ENCODE data around the gene MLH1. TPM values are rescaled to one million over a fixed set of nuclear protein-coding genes. Genes with fewer than 3 reads are reported as not detected.

Gene MLH1
- total RNA-seq, 2 experiments from 2014 or later, result 18.9 to 23.8 TPM

DNA sequence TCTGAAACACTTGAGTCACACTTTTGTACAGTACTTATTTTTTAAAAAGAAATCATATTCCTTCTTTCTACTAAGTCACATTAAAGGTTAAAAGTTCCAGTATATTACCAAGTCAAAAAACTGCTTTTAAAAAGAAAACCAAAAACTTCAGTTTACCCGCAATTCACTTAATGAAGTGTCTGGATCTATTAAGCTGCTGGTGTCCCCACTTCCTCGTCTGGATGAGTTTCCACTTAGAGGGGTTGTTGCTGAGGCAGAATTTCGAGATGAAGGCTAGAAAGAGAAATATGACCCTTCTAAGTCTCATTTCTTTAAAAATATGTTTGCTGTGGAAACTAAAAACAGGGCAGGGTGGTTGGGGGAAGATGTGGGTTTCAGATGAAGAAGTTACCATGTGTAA is 101.3 kb downstream of the MLH1 start:
- no peaks in the 10 kb centered on the region for H3K9me3 Mint-ChIP-seq
- no peaks in the 10 kb centered on the region for H3K4me1 Mint-ChIP-seq (ENCODE audit: low read depth)
- no peak overlapping the region for H3K4me3 ChIP-seq (ENCODE audit: low read length)
- no peak for ATAC-seq (ENCODE audit: poor library complexity)
- DNase-seq, result no peak
- H3K36me3 ChIP-seq (ENCODE audit: insufficient read depth, low read length), result peaks cover 16% of the 10 kb centered on the region
- peaks cover 61% of the 10 kb centered on the region for H3K36me3 Mint-ChIP-seq (ENCODE audit: low read depth)
- H3K27me3 ChIP-seq (ENCODE audit: control insufficient read depth in 1 of 2, insufficient read depth in 2 of 2, low read length in 2 of 2), result no peaks in the 10 kb centered on the region
- POLR2A ChIA-PET, result no interaction called here
- H3K27ac Mint-ChIP-seq, result no peak overlapping the region
- H3K4me3 Mint-ChIP-seq, result no peak overlapping the region
- no peaks in the 10 kb centered on the region for H3K27me3 Mint-ChIP-seq
- no peaks in the 10 kb centered on the region for H3K4me1 ChIP-seq (ENCODE audit: insufficient read depth, low read length)
- intact Hi-C loops (cut with DNase I, micrococcal nuclease), result no loop called here
- H3K9me3 ChIP-seq (ENCODE audit: control insufficient read depth in 1 of 2, insufficient read depth in 1 of 2, low read length in 2 of 2), result no peaks in the 10 kb centered on the region
- CTCF ChIA-PET, result no interaction called here
- TF ChIP-seq, protein P1, sequence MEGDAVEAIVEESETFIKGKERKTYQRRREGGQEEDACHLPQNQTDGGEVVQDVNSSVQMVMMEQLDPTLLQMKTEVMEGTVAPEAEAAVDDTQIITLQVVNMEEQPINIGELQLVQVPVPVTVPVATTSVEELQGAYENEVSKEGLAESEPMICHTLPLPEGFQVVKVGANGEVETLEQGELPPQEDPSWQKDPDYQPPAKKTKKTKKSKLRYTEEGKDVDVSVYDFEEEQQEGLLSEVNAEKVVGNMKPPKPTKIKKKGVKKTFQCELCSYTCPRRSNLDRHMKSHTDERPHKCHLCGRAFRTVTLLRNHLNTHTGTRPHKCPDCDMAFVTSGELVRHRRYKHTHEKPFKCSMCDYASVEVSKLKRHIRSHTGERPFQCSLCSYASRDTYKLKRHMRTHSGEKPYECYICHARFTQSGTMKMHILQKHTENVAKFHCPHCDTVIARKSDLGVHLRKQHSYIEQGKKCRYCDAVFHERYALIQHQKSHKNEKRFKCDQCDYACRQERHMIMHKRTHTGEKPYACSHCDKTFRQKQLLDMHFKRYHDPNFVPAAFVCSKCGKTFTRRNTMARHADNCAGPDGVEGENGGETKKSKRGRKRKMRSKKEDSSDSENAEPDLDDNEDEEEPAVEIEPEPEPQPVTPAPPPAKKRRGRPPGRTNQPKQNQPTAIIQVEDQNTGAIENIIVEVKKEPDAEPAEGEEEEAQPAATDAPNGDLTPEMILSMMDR (IDR thresholded peaks at IDR 0.05), result no peak
- H3K27ac ChIP-seq (ENCODE audit: low read depth in 1 of 2, low read length in 2 of 2), result no peak overlapping the region

GRCh38 chr3:37096288-37096687 is 103.0 kb downstream of the MLH1 start:
- Mint-ChIP-seq H3K9me3 (no peaks in the 10 kb centered on the region), H3K4me3 (no peak overlapping the region), H3K27me3 (no peaks in the 10 kb centered on the region), H3K36me3 (ENCODE audit: low read depth) (peaks cover 45% of the 10 kb centered on the region), H3K4me1 (ENCODE audit: low read depth) (no peaks in the 10 kb centered on the region), H3K27ac (no peak overlapping the region)
- Histone ChIP-seq H3K27ac (ENCODE audit: low read depth in 1 of 2, low read length in 2 of 2) (no peak overlapping the region), H3K36me3 (ENCODE audit: insufficient read depth, low read length) (peaks cover 10% of the 10 kb centered on the region), H3K4me1 (ENCODE audit: insufficient read depth, low read length) (no peaks in the 10 kb centered on the region), H3K27me3 (ENCODE audit: control insufficient read depth in 1 of 2, insufficient read depth in 2 of 2, low read length in 2 of 2) (no peaks in the 10 kb centered on the region), H3K9me3 (ENCODE audit: control insufficient read depth in 1 of 2, insufficient read depth in 1 of 2, low read length in 2 of 2) (no peaks in the 10 kb centered on the region), H3K4me3 (ENCODE audit: low read length) (no peak overlapping the region)
- intact Hi-C loops (cut with DNase I, micrococcal nuclease), result no loop called here
- DNase-seq (no peak), ATAC-seq (ENCODE audit: poor library complexity) (no peak)
- CTCF ChIA-PET, result no interaction called here
- TF ChIP-seq, protein P1 (IDR thresholded peaks at IDR 0.05), result no peak
- POLR2A ChIA-PET, result no interaction called here

GRCh38 chr3:37096975-37097374 is 103.7 kb downstream of the MLH1 start:
- TF ChIP-seq, protein P1 (IDR thresholded peaks at IDR 0.05), result no peak
- ChIA-PET CTCF (no interaction called here), POLR2A (no interaction called here)
- no peaks in the 10 kb centered on the region for H3K27me3 Mint-ChIP-seq
- no peaks in the 10 kb centered on the region for H3K27me3 ChIP-seq (ENCODE audit: control insufficient read depth in 1 of 2, insufficient read depth in 2 of 2, low read length in 2 of 2)
- no peak for ATAC-seq (ENCODE audit: poor library complexity)
- DNase-seq, result no peak
- H3K9me3 Mint-ChIP-seq, result no peaks in the 10 kb centered on the region
- no peak overlapping the region for H3K27ac ChIP-seq (ENCODE audit: low read depth in 1 of 2, low read length in 2 of 2)
- H3K4me1 Mint-ChIP-seq (ENCODE audit: low read depth), result no peaks in the 10 kb centered on the region
- peak overlapping the region; percentile 60 for H3K27ac Mint-ChIP-seq
- H3K9me3 ChIP-seq (ENCODE audit: control insufficient read depth in 1 of 2, insufficient read depth in 1 of 2, low read length in 2 of 2), result no peaks in the 10 kb centered on the region
- no peaks in the 10 kb centered on the region for H3K4me1 ChIP-seq (ENCODE audit: insufficient read depth, low read length)
- H3K36me3 ChIP-seq (ENCODE audit: insufficient read depth, low read length), result peaks cover 9% of the 10 kb centered on the region
- H3K4me3 Mint-ChIP-seq, result no peak overlapping the region
- peaks cover 40% of the 10 kb centered on the region for H3K36me3 Mint-ChIP-seq (ENCODE audit: low read depth)
- H3K4me3 ChIP-seq (ENCODE audit: low read length), result no peak overlapping the region
- intact Hi-C loops (cut with DNase I, micrococcal nuclease), result no loop called here

Data from CD4-positive, alpha-beta T cell (primary cell).